NCI-H1436 (cell line): ENCODE results near the gene DISC1.
"Not testable (repeated sequence)": the region's sequence is repeated elsewhere in the genome, so short reads cannot be mapped to it uniquely, and the experiment has no call there.

Experiments
- DNase-seq: peaks from one replicate; lab custom pipeline; 2025; lab: John Stamatoyannopoulos, UW

The DISC1 gene

DNA sequence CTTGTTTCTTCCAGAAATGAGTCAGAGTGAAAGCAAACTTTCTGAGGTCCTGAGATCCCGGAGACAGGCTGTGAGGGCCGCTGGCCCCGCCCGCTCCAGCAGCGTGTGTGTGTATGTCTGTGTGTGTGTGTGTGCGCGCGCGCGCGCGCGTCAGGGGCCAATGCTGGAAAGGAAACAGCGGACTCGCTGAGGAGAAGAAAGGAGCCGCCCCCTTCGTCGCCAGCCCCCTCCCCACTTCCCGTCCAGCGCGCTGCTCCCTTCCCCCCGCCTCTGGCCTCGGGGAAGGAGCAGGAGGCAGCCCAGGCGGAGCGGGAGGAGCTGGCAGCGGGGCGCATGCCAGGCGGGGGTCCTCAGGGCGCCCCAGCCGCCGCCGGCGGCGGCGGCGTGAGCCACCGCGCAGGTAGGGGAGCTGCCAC is at the start of gene DISC1:
Gene DISC1 (plus strand): TSS at position 256 of the 416 bp plus-strand sequence. CDS start 78 bp downstream, at position 334.
- peak; percentile 80 for DNase-seq

DNA sequence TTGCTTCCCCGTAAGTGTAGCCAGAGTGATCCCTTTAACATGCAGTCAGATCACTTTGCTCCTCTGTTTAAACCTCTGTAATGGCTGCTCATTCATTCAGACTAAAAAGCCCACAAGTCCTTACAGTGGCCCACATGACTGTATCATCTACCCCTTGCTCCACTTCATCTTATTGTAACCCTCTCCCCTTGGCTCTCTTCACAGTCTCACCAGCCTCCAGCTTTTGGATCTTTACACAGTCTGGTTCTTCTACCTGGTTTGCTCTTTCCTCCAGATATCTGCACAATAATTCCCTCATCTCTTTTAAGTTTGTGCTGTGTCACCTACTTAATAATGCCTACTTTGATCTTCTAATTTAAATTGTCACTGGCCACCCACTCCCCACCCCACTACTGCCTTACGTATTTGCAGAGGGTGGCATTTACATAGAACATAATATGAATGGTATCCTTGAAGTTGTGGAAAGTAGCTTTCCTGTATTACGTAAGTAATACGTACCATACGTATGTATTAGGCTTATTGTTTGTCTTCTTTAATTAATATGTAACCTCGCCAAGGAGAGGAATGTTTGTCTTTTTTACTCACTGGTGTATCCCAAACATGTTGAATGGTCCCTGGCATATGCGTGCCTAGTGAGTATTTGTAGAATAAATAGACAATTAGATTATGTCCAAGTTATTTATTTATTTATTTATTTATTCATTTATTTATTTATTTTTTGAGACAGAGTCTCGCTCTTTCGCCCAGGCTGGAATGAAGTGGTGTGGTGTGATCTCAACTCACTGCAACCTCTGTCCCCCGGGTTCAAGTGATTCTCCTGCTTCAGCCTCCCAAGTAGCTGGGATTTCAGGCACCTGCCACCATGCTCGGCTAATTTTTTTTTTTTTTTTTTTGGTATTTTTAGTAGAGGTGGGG is 49.5 kb upstream of the DISC1 start:
- DNase-seq = no peak

DNA sequence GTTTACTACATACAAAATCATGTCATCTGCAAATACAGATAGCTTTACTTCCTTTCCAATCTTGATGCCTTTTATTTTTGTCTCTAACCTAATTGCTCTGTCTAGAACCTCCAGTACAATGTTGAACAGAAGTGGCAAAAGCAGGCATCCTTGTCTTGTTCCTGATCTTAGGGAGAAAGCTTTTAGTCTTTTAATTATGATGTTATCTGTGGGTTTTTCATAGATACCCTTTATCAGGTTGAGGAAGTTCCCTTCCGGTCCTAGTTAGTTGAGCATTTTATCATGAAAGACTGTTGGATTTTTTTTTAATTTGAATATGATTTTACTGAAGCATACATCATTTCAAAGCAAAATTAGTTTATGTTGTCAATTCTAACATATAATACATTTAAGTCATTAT is 45.7 kb upstream of the DISC1 start:
- DNase-seq = no peak

DNA sequence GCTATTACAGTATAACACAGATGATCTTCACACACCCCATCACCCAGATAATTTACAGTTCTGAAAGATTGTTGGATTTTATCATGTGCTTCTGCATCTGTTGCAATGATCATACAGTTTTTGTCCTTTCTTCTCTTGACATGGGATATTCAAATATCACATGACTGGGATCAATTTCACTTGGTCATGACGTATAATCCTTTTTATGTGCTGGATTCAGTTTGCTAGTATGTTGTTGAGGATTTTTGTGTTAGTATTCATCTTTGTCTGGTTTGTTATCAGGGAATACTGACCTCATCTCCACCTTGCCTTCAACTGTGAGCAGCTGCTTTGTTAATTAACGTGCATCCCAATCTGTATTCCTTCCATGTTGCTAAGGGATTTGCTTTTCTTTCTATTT is 44.7 kb upstream of the DISC1 start:
- DNase-seq = no peak

DNA sequence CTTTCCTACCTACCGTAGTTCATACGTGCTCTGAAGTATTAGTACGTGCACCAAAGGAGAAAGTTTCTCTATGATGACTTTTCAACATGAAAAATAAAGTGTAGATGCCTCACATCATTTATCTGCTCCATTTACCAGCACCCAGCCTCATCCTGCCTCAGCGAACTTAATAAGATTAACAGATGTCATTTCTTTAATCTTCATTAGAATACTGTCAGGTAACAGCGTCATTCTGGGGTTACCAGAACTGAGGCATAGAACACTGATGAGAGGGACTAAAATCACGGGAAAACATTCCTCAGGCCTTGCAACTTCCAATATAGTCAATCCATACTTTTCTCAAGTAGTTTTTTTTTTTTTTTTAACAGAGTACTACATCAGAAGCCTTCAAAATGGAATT is 43.2 kb upstream of the DISC1 start:
- no peak for DNase-seq

DNA sequence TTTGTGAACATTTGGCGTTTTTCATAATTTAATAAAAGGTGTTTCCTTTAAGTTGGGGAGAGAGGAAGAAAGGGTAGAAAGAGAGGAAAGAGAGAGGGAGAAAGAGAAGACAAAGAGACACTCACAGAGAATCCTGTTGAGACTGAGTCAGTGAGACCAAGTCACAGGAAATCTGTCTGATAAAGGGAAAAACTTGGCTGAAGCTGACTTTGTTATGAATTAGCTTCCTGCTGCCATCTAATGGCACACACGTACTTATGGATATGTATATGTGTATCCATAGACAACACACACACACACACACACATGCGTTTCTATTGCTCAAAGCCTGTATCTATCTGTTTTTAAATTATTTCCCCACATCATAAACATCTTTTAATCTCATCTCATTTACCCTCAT is 42.5 kb upstream of the DISC1 start:
- DNase-seq = no peak

DNA sequence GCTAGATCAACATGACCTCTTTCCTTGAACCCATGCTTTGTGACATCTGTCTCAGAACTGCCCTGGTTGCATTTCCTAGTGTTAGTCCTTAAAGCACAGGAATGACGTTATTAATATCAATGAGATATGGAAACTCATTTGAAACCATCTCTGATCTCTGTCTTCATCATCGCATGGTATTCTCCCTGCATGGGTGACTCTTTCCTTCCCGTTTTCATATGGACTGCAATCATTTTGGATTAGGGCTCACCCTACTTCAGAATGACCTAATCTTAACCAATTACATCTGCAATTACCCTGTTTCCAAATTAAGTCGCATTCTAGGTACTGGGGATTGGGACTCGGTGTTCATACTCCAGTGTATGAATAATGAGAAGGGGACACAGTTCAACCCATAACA is 41.7 kb upstream of the DISC1 start:
- no peak for DNase-seq

DNA sequence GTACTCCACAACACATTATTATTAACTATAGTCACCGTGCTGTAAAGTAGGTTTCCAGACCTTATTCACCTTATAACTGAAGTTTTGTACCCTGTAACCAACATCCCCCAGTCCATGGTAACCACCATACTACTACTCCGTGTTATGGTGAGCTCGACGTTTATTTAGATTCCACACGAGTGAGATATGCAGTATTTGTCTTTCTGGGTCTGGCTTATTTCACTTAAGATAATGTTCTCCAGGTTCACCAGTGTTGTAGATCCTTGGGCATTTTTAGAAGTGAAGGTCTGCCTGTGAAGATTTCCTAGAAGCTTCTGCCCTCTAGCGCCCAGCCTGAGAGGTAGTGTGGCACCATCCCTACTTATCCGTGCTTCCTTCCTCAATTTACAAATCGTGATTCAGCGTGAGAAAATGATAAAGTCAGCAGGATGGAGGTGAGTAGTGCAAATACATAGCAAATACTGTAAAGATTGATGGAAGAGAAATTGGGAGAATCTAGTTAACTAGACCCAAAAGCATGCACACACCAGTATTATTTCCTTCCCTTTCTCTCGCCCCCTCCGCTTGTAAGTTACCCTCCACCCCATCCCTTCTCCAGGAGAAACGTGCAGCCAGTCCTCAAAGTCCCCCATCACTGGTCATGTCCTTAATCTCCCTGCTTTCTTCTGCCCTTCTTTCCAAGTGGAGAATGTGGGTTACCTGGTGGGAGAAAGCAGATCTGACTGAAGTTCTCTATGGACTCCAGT is 36.0 kb upstream of the DISC1 start:
- DNase-seq = peak; percentile 25

DNA sequence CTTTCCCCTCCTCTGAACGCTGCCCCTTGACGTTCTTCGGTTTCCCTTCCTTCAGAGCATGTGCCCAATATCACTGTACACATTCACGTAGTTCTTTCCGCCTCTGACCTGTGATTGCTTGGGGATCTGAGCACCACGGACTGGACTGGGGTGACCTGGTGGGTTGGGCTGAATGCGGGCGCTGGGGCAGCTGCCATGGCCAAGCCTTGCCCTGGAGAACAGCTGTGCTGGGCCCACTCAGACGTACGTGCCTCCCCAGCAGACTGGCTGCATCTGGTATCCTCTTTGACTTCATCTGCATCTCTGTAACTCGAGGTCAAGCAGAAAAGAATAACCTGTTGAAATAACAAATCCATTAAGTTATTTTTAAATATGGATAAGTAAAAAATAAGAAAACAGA is 35.1 kb upstream of the DISC1 start:
- DNase-seq = no peak

DNA sequence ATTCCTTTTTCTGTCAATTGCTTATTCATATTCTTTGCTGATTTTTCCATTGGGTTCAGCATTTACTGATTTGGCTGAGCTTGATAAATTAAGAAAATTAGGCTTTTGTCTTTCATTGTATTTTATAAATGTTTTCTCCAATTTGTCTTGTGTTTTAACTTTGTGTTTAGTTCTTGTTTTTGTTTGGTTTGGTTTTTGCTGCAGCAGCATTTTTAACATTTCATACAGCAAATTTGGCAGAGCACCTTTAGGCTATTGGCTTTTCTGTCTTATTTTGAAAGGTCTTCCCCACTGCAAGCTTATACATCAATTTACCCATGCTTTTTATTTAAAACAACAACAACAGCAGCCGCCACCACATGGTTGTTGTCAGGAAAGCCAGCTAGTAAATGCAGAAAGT is 33.8 kb upstream of the DISC1 start:
- DNase-seq = no peak

DNA sequence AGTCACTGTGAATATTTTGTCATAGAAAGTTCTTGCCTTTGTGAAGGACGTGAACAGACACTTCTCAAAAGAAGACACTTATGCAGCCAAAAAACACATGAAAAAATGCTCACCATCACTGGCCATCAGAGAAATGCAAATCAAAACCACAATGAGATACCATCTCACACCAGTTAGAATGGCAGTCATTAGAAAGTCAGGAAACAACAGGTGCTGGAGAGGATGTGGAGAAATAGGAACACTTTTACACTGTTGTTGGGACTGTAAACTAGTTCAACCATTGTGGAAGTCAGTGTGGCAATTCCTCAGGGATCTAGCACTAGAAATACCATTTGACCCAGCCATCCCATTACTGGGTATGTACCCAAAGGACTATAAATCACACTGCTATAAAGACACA is 33.3 kb upstream of the DISC1 start:
- not testable (repeated sequence) for DNase-seq

DNA sequence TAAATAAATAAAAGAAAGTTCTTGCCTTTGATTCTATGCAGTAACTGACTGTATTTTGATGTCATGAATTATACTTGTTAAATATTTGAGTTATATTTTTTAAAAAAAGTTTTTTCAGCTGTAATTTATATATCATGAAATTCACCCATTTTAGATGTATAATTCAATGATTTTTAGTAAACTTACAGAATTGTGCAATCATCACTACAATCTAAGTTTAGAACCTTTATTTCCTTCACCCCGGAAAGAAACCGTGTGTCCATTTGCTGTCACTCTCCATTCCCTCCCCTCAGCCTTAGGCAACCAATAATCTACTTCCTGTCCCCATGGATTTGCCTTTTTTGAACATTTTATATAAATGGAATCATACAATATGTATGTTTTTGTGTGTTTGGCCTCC is 32.5 kb upstream of the DISC1 start:
- no peak for DNase-seq

DNA sequence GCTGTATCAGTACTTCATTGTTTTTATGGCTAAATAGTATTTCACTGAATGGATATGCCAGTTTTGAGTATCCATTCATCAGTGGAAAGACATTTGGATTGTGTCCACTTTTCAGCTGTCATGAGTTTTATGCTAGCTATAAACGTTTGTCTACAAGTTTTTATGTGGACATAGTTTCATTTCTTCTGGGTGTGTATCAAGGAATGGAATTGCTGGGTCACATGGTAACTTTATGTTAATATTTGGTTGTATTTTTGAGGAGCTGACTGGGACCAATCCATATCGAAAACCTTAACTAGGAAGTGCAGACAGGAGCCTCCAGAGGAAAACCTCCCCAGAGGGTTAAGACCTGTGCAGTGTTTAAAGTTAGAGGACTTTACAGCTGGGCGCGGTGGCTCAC is 31.8 kb upstream of the DISC1 start:
- no peak for DNase-seq

DNA sequence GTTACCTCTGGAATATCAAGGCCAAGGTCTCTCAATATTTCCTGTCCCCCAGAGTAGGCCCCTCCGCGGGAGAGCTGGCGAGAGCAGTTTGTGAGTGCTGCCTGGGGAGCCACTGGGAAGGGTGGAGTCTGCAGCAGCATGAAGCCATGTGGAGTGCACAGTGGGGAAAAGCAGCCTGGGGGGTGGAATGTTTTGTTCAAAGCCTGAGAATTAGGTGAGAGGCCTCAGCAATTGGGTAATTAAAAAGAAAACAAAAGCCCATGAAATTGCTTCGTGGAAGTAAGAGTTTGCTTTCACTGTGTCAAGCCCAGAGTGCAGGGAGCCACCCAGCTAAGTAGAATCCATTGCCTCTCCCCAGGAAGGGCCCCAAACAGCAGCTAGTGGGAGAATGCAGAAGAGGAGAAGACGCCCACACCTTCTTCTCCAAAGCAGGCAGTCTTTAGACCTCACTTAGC is 30.2 kb upstream of the DISC1 start:
- DNase-seq = no peak

DNA sequence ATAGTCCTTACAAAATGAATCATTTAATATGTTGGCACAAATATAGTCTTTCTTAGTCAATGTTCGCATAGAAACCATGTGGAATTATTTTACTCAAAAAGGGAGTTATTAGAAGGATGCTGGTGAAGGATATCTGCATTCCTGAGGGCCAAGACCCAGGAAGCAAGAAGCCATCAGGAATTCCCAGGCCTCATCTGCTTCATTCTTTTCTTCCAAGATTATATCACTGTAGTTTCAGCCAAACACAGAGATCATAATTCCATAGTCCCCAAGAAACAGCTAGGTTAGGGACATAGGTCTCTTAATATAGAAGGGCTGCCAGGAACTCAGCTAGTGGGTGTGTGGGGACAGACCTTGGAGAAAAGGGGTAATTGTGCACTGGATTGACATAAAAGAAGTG is 28.6 kb upstream of the DISC1 start:
- no peak for DNase-seq

DNA sequence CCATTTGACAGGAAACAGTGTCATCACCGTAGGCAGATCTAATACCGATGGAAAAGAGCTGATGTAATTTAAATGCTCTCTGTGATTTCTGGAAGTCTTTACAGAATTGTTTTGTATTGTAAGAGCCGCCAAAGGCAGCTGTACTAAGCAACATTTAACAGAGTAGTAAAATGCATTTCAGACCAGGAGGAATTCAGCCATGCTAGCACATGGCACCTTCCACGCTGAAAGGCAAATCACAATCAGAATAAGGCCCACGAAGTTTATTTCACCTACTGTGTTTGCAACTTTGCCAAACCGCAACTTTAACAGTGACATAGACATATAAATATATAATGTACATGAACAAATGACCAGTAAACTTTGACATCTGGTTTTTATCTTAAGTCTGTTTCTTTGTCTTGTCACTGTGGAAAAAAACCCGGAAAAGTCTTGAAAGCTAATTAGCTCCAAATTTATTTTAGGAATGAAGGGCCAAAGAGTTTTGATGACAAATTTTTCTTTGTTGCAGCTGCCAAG is 26.1 kb upstream of the DISC1 start:
- DNase-seq = no peak

DNA sequence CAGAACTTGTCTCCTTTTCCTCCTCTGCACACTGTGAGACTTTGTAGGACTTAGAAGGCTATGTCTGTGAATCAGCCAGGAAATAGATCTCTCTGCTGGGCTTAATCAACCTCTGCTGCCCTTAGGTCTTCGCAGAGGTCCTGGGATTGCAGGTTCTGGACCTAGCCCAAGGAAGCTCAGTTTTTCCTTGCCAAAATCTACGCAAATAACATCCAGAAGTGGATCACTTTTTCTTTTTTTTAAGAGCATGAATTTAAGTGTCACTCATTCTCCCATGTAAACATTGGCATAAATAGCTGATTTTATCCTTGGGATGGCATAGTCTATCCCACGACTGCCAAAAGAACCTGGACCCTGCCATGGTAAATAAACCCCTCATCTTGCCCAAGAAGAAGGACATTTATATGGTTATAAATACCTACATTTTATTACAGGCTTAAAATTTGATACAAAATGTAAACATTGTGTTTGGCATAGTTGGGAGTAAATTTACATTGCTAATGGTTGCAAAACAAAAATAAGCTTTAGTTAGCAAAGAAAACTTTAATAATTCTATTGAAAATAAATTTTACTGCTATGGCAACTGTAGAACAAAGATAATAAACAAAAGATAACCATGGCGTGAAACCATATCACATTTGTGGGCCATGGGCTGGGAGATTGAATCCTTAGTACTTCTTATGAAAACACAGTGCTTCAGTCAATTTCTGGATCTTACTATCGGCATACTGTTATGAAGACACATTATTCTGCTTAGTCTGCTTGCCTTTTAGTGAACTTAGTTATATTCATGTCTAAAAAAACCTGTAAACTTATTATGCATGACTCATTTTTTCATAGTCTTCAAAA is 24.5 kb upstream of the DISC1 start:
- DNase-seq = no peak

DNA sequence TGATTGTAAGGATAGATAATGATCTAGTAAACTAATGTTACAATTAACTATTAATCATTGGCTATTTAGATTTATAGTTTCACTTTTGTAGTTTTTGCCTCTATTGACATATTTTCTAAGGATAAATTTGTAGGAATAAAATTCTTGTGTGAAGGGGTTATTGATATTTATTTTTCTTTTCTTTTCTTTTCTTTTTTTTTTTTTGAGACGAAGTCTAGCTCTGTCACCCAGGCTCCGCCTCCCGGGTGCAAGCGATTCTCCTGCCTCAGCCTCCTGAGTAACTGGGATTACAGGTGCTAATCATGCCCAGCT is 24.0 kb upstream of the DISC1 start:
- no peak for DNase-seq

DNA sequence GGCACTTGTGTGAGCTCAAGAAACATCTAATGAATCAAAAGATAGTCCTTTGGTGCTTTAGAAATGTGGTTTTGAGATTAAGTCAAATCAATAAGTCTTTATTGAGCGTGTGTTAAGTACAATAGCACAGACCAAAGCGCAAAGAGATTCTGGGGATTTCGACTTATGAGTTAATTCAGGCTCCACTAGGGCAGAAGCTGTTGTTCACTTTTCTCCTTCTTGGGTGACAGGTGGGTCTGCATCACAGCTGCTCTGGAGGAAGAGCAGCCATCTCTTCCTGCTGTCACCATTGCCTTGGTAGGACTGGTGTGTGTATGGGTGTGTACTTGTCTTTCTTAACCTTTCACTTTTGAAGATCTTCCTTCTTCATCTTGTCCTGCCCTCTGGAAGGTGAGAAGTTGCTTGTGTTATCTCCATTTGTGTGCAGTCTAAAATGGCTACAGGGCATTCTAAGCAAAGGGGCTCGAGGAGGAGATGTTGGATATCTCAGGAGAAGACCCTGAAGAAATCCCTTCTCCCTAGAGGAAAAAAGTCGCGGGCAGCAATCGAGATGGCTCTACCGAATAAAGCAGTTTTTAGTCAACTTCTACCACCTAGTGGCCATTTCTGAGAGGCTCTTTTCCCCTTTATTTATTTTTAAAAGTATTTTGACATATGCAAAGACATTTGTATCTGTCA is 22.9 kb upstream of the DISC1 start:
- peak; percentile 71 for DNase-seq

DNA sequence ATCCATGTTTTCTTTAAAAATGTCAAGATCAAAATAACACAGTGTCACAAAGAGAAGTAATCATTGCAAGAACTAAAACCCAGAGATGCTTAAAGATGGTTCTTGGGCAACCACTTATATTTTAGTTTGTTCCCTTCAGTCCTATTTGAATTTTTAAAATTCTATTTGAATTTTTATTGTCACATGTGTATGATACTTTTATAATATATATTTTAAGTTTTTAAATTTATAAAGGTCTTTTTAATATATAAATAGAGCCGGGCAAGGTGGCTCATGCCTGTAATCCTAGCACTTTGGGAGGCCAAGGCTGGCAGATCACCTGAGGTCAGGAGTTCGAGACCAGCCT is 22.3 kb upstream of the DISC1 start:
- no peak for DNase-seq

DNA sequence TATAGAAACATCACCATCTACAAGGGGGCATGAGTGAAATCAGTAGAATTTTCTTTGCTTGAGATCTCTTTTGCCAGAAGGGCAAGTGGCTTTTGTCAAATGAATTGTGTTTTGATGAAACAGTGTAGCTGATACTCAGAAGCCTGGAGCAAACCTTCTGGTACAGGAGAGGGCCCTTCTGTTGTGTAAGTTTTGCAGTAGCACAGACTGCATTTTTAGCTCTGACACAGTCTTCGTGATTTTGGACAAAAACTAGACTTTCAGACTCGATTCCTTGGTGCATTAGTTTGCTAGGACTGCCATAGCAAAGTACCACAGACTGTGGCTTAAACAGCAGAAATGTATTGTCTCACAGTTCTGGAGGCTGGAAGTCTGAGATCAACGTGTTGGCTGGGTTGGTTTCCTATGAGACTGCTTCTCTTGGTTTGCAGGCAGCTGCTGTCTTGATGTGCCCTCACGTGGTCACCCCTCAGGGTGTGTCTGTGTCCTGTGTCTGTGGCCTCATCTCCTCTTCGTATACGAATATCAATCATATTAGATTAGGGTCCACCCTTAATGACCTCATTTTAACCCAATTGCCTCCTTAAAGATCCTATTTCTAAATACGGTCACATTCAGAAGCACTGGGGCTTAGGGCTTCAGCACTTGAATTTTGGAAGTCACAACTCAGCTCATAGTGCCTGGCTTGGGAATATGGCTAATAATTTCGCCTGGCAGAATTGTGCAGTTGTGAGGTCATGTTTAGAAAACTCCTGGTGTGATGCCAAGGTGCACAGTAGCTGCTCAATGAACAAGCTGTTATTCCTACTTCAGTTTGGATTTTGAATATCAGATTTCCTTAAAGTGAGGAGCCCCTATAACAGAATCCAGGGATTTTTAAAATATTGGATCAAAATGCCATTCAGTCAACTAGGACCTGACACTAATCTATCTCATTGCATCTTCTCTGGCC is 21.2 kb upstream of the DISC1 start:
- no peak for DNase-seq
